Osteoblast (primary cell): ENCODE data around the gene TASL. TPM values are rescaled to one million over a fixed set of nuclear protein-coding genes. Genes with fewer than 3 reads are reported as not detected.

Experiments
- DNase-seq: peaks from one replicate; pipeline ENCODE4 v3.0.0; 2011; ENCODE audit warnings: low spot score, mixed read lengths; ENCODE audit not compliant: insufficient read length; ENCODE audit errors: missing footprints
- H2AFZ ChIP-seq: 2 replicates; pipeline ENCODE4 v1.6.0; 2011; ENCODE audit warnings: mild to moderate bottlenecking, low read length
- H3K27ac ChIP-seq: 2 replicates; pipeline ENCODE4 v1.5.1; 2011; ENCODE audit warnings: mild to moderate bottlenecking, low read depth, low read length, moderate library complexity
- H3K27me3 ChIP-seq: 2 replicates; pipeline ENCODE4 v1.6.0; 2012; ENCODE audit warnings: mild to moderate bottlenecking, control low read depth, inconsistent platforms, low read length, moderate library complexity; ENCODE audit not compliant: insufficient read depth
- H3K36me3 ChIP-seq: 2 replicates; pipeline ENCODE4 v1.5.1; 2011; ENCODE audit warnings: mild to moderate bottlenecking, low read length, control low read depth, moderate library complexity; ENCODE audit not compliant: insufficient read depth
- H3K4me1 ChIP-seq: 2 replicates; pipeline ENCODE4 v1.5.1; 2011; ENCODE audit warnings: mild to moderate bottlenecking, low read length, control low read depth, moderate library complexity; ENCODE audit not compliant: insufficient read depth
- H3K4me2 ChIP-seq: 2 replicates; pipeline ENCODE4 v1.6.0; 2011; ENCODE audit warnings: mild to moderate bottlenecking, low read length; ENCODE audit not compliant: insufficient read depth
- H3K4me3 ChIP-seq: fragments of 200-600 bp; sonication (generic); 3 replicates; pipeline ENCODE4 v1.5.1; 2012; ENCODE audit warnings: mild to moderate bottlenecking, low read length, inconsistent platforms; ENCODE audit not compliant: insufficient read depth
- H3K79me2 ChIP-seq: 2 replicates; pipeline ENCODE4 v1.6.0; 2012; ENCODE audit warnings: mild to moderate bottlenecking, low read length, control low read depth, inconsistent platforms; ENCODE audit not compliant: insufficient read depth
- H3K9me3 ChIP-seq: 2 replicates; pipeline ENCODE4 v1.5.1; 2011; ENCODE audit warnings: low read depth, low read length, control low read depth
- H4K20me1 ChIP-seq: 2 replicates; pipeline ENCODE4 v1.6.0; 2012; ENCODE audit warnings: mild to moderate bottlenecking, low read length, control low read depth; ENCODE audit not compliant: insufficient read depth
- CTCF ChIP-seq: IDR thresholded peaks from 2 replicates; pipeline ENCODE4 v1.5.1; 2011; ENCODE audit warnings: mild to moderate bottlenecking, low read depth, low read length, moderate library complexity; ENCODE audit errors: extremely low read depth
- total RNA-seq: library from RNA; depleted of rRNA; stranded (reverse); fragments of >200 nt; gene quantifications from 2 replicates; pipeline ENCODE4 v1.2.3, GENCODE V29; 2012

TASL gene
- total RNA-seq, 1 donor: not detected

GRCh38 chrX:30590368-30590767 lies 12.8 kb upstream of the TASL start:
- H3K4me3 ChIP-seq: no peak overlapping the region
- H3K4me1 ChIP-seq: no peaks in the 10 kb centered on the region
- H4K20me1 ChIP-seq: no peaks in the 10 kb centered on the region
- H3K9me3 ChIP-seq: no peaks in the 10 kb centered on the region
- H3K36me3 ChIP-seq: no peaks in the 10 kb centered on the region
- no peak for DNase-seq
- H3K27ac ChIP-seq: no peak overlapping the region
- TF ChIP-seq CTCF: no peak
- H3K4me2 ChIP-seq: no peak overlapping the region
- no peaks in the 10 kb centered on the region for H3K27me3 ChIP-seq
- H3K79me2 ChIP-seq: no peaks in the 10 kb centered on the region
- H2AFZ ChIP-seq: no peak overlapping the region

GRCh38 chrX:30589146-30589888 lies 11.8 kb upstream of the TASL start:
- H3K4me1 ChIP-seq: no peaks in the 10 kb centered on the region
- no peak for TF ChIP-seq CTCF
- no peak overlapping the region for H3K4me3 ChIP-seq
- H3K79me2 ChIP-seq: no peaks in the 10 kb centered on the region
- H4K20me1 ChIP-seq: no peaks in the 10 kb centered on the region
- no peak overlapping the region for H3K27ac ChIP-seq
- H3K4me2 ChIP-seq: no peak overlapping the region
- H2AFZ ChIP-seq: no peak overlapping the region
- no peaks in the 10 kb centered on the region for H3K36me3 ChIP-seq
- no peaks in the 10 kb centered on the region for H3K9me3 ChIP-seq
- DNase-seq: no peak
- H3K27me3 ChIP-seq: no peaks in the 10 kb centered on the region

GRCh38 chrX:30586516-30586915 lies 8.9 kb upstream of the TASL start:
- no peaks in the 10 kb centered on the region for H3K9me3 ChIP-seq
- no peaks in the 10 kb centered on the region for H3K36me3 ChIP-seq
- H3K27me3 ChIP-seq: no peaks in the 10 kb centered on the region
- no peak overlapping the region for H3K4me2 ChIP-seq
- H3K4me1 ChIP-seq: no peaks in the 10 kb centered on the region
- no peaks in the 10 kb centered on the region for H3K79me2 ChIP-seq
- H3K4me3 ChIP-seq: no peak overlapping the region
- no peak for TF ChIP-seq CTCF
- H4K20me1 ChIP-seq: no peaks in the 10 kb centered on the region
- no peak overlapping the region for H3K27ac ChIP-seq
- no peak for DNase-seq
- no peak overlapping the region for H2AFZ ChIP-seq

GRCh38 chrX:30582664-30583063 lies 5.1 kb upstream of the TASL start:
- no peaks in the 10 kb centered on the region for H3K27me3 ChIP-seq
- H2AFZ ChIP-seq: no peak overlapping the region
- no peaks in the 10 kb centered on the region for H3K9me3 ChIP-seq
- no peaks in the 10 kb centered on the region for H4K20me1 ChIP-seq
- no peak for DNase-seq
- TF ChIP-seq CTCF: no peak
- H3K27ac ChIP-seq: no peak overlapping the region
- H3K79me2 ChIP-seq: no peaks in the 10 kb centered on the region
- H3K4me1 ChIP-seq: no peaks in the 10 kb centered on the region
- H3K36me3 ChIP-seq: no peaks in the 10 kb centered on the region
- H3K4me3 ChIP-seq: no peak overlapping the region
- H3K4me2 ChIP-seq: no peak overlapping the region
